Uterus (tissue), 2 donors: ENCODE data around the gene HECW1.

Source experiments
- POLR2A ChIP-seq, 2 donors: fragments of 450-650 bp; IDR thresholded peaks; one replicate each; pipeline ENCODE4 v1.6.1; 2016; ENCODE audit warnings: antibody characterized with exemption in 2 of 2, mild to moderate bottlenecking in 1 of 2, moderate library complexity in 1 of 2
- TF ChIP-seq, protein P1 (sequence below), 4 experiments: fragments of 200-600 bp in 2 of 4; fragments of 450-650 bp in 2 of 4; sonication (generic) in 2 of 4; IDR thresholded peaks; one replicate each; pipeline ENCODE4 v1.5.1; 2016 to 2019; ENCODE audit warnings: antibody characterized with exemption in 4 of 4, mild to moderate bottlenecking in 2 of 4, moderate library complexity in 1 of 4

DNA sequence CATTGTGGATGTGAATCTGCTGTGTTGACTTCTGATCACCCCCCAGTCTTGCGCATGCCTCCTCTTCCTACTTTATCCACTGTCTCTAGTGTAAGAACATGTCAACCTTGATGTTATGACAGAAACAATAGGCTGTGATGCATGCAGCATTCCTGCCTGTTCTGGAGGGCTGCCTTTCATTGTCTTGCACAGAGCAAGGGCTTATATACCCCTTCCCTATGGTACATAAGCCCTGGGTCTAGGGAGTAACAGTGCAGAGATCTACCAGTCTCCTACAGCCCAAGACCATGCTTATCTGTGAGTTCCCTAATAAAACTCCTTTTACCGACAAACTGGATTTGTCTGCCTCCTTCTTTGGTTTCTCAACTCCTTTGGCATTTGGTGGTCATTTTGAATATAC, 293.5 kb downstream of the HECW1 start:
- TF ChIP-seq, protein P1, sequence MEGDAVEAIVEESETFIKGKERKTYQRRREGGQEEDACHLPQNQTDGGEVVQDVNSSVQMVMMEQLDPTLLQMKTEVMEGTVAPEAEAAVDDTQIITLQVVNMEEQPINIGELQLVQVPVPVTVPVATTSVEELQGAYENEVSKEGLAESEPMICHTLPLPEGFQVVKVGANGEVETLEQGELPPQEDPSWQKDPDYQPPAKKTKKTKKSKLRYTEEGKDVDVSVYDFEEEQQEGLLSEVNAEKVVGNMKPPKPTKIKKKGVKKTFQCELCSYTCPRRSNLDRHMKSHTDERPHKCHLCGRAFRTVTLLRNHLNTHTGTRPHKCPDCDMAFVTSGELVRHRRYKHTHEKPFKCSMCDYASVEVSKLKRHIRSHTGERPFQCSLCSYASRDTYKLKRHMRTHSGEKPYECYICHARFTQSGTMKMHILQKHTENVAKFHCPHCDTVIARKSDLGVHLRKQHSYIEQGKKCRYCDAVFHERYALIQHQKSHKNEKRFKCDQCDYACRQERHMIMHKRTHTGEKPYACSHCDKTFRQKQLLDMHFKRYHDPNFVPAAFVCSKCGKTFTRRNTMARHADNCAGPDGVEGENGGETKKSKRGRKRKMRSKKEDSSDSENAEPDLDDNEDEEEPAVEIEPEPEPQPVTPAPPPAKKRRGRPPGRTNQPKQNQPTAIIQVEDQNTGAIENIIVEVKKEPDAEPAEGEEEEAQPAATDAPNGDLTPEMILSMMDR (IDR thresholded peaks at IDR 0.05), result no peak
- TF ChIP-seq POLR2A (IDR thresholded peaks at IDR 0.05), result no peak
